Brain microvascular endothelial cell (primary cell): ENCODE measurements around the gene CCDC85C.

Experiments used
- DNase-seq: peaks from one replicate; pipeline ENCODE4 v3.0.0-alpha.2; 2020
- H3K27ac ChIP-seq: fragments of 250-450 bp; sonication (Bioruptor Pico); 2 replicates; pipeline ENCODE4 v1.5.1; 2020; ENCODE audit warnings: mild to moderate bottlenecking, moderate library complexity
- H3K27me3 ChIP-seq: fragments of 250-450 bp; sonication (Bioruptor Pico); replicated peaks from 2 replicates; pipeline ENCODE4 v1.5.1; 2020; ENCODE audit warnings: mild to moderate bottlenecking
- H3K36me3 ChIP-seq: fragments of 250-450 bp; sonication (Bioruptor Pico); replicated peaks from 2 replicates; pipeline ENCODE4 v1.5.1; 2020; ENCODE audit warnings: mild to moderate bottlenecking
- H3K4me3 ChIP-seq: 2 replicates; pipeline ENCODE4 v1.5.1; 2011; ENCODE audit warnings: low read depth, mild to moderate bottlenecking, control low read depth, low read length, moderate library complexity
- CTCF ChIP-seq: IDR thresholded peaks from 2 replicates; pipeline ENCODE4 v1.5.1; 2011; ENCODE audit warnings: low read depth, mild to moderate bottlenecking, moderate library complexity, low read length, control low read depth, inconsistent platforms; ENCODE audit errors: missing control alignments
- in situ Hi-C: cut with HindIII; loops from 2 replicates; pipeline ENCODE4 v1.10.0; 2017; ENCODE audit warnings: low sequenced_read_pairs, low pct_ligation_motif_present

CCDC85C gene

GRCh38 chr14:99481745-99482099 is 122.3 kb downstream of the CCDC85C start:
- H3K27me3 ChIP-seq, result no peaks in the 10 kb centered on the region
- H3K36me3 ChIP-seq, result no peaks in the 10 kb centered on the region
- peak overlapping the region; percentile 90 for H3K4me3 ChIP-seq
- TF ChIP-seq CTCF, result no peak
- in situ Hi-C loops, result no loop called here
- H3K27ac ChIP-seq, result peak overlapping the region; percentile 89
- peak; percentile 18 for DNase-seq

GRCh38 chr14:99480917-99481744 is 122.9 kb downstream of the CCDC85C start, which contains the start of gene CCNK:
TSS of gene CCNK (plus strand) at chr14:99481409. CDS start at chr14:99492678, 11,269 bp downstream.
- peak within 1 kb of the TSS; percentile 90 for H3K4me3 ChIP-seq
- H3K27ac ChIP-seq, result peak within 1 kb of the TSS; percentile 89
- peak; percentile 100 for DNase-seq
- H3K36me3 ChIP-seq, result no peaks in the 10 kb centered on the region
- TF ChIP-seq CTCF, result no peak
- H3K27me3 ChIP-seq, result no peaks in the 10 kb centered on the region
- in situ Hi-C loops, result no loop called here

DNA sequence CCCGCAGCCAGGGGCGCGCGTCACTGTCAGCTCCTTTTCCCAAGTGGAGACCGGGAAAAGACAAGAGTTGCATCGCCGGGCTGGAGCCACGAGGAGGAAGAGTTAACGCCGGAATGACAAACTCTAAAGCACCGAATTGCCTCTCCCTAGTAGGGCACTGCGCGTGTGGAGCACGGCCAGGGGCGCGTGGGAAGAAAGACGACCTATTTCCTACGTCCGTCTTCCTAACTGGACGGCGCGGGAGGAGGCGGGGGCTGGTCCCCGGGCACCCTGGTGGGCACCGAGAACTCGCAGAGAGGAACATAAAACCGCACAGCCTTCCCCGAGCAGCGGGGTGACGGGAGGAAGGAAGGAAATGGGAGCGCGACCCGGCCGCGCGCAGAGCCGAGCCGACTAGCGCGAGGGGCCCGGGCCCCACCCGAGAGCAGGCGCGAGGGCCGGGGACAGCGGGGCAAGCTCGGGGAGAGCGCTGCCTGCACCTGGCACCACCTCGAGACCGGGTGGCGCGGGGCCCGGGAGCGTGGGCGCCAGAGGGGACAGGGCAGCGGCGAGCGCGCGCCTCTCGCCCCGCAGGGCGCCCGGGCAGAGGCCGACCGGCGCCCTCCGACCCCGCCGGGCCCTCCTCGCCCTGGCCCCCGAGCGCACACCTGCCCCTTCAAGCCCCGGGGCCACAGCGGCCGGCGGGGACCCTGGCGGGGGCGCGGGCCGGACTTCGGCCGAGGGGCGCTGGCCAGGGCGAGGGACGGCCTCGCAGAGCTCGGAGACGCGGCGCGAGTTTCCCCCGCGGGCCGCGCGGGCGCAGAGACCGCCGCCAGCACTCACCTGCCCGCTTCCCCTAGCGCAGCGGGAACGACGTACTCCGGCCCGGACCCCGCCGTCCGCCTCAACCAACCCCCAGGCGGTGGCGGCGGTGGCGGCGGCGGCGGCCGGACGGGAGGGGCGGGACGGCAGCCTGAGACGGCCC is 123.8 kb downstream of the CCDC85C start, which contains the start of gene SETD3:
SETD3 (minus strand) TSS at position 954 of the 964 bp plus-strand sequence. CDS start 15,054 bp downstream, outside the sequence.
- H3K27ac ChIP-seq, result peak within 1 kb of the TSS; percentile 89
- peak; percentile 44 for TF ChIP-seq CTCF
- peak; percentile 40 for DNase-seq
- H3K4me3 ChIP-seq, result peak within 1 kb of the TSS; percentile 90
- H3K27me3 ChIP-seq, result no peaks in the 10 kb centered on the region
- in situ Hi-C loops, result no loop called here
- H3K36me3 ChIP-seq, result no peaks in the 10 kb centered on the region

DNA sequence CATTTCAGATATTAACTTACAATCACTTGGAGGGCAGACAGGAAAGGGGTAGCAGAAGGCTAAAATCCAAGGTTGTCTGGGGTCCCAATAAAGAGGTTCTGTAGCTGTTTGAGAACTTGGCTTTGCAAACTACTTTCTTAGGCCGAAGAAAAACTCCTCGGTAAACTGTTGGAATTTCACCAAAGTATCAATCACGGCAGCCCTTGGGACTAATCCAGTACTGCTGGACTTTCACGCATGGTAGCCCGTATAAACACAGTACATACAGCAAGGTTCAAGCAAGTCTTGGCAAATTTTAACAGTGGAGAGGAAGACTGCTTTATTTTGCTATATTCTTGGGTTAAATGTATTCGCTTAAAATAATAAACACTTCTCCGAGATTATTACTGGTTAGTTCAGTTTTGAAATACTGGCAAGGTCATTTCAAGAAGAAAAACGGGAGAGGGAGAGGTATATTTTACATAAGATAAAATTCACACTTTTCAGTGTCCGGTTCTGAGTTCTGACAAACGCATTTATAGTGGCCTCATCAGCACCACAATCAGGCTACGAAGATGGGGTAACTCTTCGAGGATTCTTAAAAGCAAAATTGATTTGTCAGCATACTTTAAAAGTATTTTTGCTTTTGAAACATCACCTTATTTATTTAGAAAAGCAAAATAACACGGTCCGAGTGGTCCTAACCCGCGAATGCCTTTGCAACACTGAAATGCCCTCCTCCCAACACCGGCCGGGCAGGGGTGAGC is 124.7 kb downstream of the CCDC85C start:
- Histone ChIP-seq H3K27me3 (no peaks in the 10 kb centered on the region), H3K36me3 (no peaks in the 10 kb centered on the region), H3K27ac (peak overlapping the region; percentile 29), H3K4me3 (peak overlapping the region; percentile 75)
- in situ Hi-C loops, result no loop called here
- no peak for DNase-seq
- TF ChIP-seq CTCF, result no peak

DNA sequence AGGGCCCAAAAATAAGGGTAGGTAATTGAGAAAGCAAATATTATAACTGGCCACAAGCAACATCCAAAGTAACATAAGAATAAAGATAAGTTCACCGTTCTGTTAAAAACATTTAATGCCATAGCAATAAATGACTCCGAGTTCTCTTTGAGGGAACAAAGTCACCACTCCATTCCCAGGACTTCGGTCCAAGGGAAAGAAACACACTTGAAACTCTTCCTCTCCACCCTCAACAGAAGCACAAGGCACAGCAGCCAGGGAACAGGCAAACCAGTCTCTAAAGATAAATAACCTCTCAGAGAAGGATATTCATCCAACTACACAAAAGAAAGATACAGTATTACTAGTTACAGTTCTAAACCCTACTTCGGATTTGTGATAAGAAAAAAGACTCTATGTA is 125.9 kb downstream of the CCDC85C start:
- no peak for TF ChIP-seq CTCF
- DNase-seq, result no peak
- in situ Hi-C loops, result no loop called here
- Histone ChIP-seq H3K4me3 (no peak overlapping the region), H3K27me3 (no peaks in the 10 kb centered on the region), H3K27ac (no peak overlapping the region), H3K36me3 (no peaks in the 10 kb centered on the region)
